GM18526 (cell line): ENCODE measurements around the gene IL11RA.

Source experiments
- POLR2A ChIP-seq: IDR thresholded peaks from 3 replicates; pipeline ENCODE4 v1.6.1; 2011; ENCODE audit not compliant: insufficient read length; ENCODE audit errors: extremely low read depth

The IL11RA gene

DNA sequence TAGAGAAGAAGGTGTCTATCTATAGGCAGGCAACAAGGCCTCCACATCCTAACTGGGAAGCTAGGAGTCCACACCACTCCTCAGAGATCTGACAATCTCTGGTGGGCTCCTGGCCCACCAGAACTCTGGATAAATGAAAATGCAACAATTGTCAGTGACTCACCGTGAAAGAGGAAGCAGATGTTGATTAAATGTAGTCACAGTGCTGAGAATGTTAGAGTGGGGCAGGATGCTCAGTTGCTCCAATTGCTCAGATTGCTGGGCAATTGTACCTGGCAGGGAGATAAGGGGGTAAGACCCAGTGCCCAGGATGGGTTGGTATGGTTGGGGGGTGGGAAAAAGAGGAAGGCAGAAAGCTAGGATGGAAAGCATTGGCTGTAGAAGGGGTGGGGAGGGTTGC lies 34.7 kb downstream of the IL11RA start:
- no peak for TF ChIP-seq POLR2A

DNA sequence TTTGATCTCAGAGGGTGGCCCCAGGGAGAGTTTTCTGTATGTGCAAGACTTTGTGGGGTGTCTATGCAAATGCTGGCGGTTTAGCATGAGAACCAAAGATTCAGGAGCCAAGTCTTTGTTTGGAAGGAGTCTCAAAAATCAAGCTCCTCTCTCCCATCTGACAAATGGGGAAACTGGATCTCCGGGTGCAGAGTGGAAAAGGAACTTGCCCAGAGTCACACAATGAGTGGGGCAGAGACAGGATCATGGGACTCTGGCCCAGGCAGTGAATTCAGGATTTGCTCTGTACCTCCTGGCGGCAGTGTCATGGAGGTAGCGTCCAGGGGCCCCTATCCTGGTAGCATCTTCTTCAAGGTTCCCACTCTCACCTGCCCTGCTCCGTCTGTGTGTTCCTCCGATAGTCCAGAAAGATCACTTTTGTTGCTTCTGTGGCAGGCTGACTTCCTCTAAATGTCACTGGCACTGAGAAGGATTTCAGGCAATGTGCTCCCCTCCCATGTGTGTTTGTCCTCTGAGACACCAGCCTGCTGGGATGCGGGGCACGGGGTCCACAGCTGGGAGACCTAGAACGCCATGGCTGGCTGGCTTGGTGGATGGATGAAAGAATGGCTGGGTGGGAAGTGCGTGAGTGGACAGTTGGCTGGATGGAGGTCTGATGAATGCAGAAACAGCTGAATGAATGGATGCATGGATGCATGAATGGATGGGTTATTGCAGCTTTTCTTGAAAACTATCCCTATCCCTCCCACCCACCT lies 35.5 kb downstream of the IL11RA start:
- no peak for TF ChIP-seq POLR2A

GRCh38 chr9:34688329-34689115 lies 36.5 kb downstream of the IL11RA start:
- TF ChIP-seq POLR2A = no peak

- TF ChIP-seq POLR2A = no peak
These were observed 37.1 kb downstream of the IL11RA start for GRCh38 chr9:34689116-34689470.

DNA sequence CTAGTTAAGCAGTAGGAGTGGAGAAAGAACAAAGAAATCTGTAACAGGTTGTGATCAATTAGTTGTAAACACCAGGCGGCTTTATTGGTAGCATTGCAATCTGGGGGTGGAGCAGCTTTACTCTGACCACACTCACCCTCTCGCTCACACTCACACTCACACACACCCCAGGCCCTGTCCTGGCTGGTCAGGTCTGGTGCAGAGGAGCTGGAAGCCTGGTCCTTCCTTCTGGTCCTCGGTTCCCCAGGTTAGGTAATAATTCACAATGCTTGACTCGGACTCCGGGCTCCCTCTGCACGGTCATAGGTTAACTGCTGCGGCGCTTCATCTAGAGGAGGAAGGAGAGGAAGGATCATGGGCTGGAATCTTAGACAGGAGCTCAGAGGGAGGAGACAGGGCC lies 37.5 kb downstream of the IL11RA start:
- no peak for TF ChIP-seq POLR2A

- no peak for TF ChIP-seq POLR2A
These were observed 39.3 kb downstream of the IL11RA start, which contains the start of gene CCL19 for GRCh38 chr9:34690983-34691935. CCL19 (minus strand) TSS chr9:34691276; CDS start chr9:34691139, 137 bp downstream.

DNA sequence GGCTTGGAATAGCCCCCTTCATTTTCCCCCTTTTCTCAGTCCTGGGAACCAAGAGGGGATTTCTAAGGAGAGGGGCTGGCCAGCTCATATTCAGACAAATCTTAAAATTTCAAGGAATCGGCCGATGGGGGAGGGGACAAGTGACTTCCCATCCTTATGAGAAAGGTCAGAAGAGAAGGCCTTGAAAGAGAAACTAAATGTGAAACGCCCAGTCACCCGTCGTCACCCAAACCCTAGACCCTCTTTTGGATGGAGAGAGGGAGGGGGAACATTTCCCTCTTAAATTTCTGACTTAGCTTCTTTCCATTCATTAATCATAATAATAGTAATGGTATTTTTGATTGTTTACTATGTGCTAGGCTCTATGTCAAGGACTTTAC lies 39.9 kb downstream of the IL11RA start:
- no peak for TF ChIP-seq POLR2A

- TF ChIP-seq POLR2A = no peak
These were observed 41.6 kb downstream of the IL11RA start for GRCh38 chr9:34693560-34693959.

DNA sequence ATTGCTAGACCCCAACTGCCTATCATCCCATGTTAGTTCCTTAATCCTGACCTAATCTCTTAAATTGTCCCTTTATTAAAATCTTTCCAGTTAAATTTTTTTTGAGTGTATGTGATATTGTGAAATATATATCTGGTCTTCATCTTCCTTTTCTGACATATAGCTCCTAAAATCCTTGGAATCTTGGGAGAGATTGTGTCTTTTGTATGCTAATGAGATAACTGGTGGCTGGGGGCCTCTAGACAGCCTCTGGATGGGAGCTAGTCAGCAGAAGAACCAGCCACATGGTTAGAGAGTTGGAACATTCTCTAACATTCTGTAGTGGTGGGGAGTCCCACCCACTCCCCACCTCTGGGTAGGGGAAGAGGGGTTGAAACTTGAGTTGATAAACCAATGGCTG lies 42.8 kb downstream of the IL11RA start:
- no peak for TF ChIP-seq POLR2A

DNA sequence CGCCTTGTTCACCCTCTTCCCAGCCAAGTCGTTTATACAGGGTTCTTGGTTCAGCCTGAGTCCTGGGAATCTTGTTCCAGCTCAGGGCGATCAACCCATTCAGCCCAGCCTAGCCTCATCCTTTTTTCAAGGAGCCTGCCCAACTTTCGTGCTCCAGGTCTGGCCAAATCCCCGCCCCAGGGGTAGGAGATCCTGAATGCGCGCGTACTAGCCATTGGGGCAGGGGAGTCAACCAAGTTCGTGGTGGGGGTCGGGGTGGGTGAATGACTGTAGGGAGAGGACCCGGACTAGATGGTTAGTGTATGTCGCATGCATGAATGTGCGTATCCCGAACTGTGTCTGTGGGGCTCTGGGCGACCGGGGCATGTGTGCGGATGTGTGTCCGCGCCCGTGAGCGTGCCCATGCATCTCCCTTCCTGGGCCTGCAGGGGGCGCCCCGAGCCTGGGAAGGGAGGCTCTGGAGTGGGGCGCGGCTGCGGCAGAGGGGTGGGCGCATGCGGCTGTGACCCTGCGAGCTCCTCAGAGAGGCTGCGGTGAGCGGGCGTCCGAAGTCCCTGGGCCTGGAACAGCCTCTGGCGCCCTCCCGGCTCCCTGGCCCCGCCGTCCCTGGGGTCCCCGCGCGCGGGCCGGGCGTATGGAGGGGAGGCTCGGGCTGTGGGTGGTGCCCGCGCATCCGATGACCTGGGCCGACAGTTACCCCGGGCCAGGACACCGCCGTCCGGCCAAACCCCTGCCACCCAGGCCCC lies 49.2 kb downstream of the IL11RA start:
- TF ChIP-seq POLR2A = no peak

- no peak for TF ChIP-seq POLR2A
These were observed 50.1 kb downstream of the IL11RA start for GRCh38 chr9:34701769-34702736.

GRCh38 chr9:34707130-34707529 lies 55.1 kb downstream of the IL11RA start:
- no peak for TF ChIP-seq POLR2A

- no peak for TF ChIP-seq POLR2A
These were observed 57.4 kb downstream of the IL11RA start for GRCh38 chr9:34709196-34709978.

GRCh38 chr9:34710023-34710422 lies 58.0 kb downstream of the IL11RA start, which contains the start of gene CCL21:
CCL21 (minus strand) TSS chr9:34710136; CDS start chr9:34710066, 70 bp downstream.
- no peak for TF ChIP-seq POLR2A
